ENCODE measurements around the gene TM2D1. TPM values are rescaled to one million over a fixed set of nuclear protein-coding genes. Genes with fewer than 3 reads are reported as not detected.
"Not testable (repeated sequence)": the region's sequence is repeated elsewhere in the genome, so short reads cannot be mapped to it uniquely, and the experiment has no call there.

TM2D1 gene
- total RNA-seq, 1 donor, result 69.1 TPM

DNA sequence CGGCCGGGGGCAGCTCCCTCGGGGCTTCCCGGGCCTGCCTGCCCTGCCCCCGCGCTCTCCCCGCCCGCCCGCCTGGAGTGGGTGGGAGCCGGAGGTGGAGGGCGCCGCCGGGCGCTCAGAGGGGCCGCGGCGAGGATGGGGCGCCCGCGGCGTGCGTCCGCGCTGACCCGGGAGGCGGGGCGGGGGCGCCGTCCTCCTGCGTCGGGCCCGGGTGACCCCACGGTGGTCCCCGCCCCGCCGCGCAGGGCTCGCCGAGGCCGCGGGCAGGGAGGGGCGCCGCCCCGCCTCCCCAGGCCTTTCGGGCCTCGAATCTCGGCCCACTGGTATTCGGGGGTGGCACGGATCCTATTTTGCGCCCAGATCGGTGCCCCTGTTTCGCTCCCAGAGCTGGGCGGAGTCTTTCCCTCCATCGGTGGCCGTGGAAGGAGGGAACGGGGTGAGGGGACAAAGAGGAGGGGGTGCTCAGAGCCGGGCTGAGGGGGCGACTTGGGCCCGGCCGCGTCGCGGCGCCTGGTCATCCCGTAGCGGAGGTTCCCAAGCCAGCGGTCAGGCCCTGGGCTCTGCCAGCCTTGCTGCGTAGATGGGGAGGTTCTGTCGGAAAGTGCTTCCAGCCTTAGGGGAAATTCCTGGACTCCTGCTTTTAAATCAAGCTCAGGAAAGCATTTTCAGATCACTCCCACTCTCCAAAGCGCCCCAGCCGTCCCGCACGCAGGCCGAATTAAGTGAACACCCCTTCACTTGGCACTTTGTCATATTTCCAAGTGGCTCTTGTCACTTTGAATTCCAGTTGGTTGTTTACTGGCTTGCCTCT is 17.9 kb upstream of the TM2D1 start:
- TF ChIP-seq, protein P1, sequence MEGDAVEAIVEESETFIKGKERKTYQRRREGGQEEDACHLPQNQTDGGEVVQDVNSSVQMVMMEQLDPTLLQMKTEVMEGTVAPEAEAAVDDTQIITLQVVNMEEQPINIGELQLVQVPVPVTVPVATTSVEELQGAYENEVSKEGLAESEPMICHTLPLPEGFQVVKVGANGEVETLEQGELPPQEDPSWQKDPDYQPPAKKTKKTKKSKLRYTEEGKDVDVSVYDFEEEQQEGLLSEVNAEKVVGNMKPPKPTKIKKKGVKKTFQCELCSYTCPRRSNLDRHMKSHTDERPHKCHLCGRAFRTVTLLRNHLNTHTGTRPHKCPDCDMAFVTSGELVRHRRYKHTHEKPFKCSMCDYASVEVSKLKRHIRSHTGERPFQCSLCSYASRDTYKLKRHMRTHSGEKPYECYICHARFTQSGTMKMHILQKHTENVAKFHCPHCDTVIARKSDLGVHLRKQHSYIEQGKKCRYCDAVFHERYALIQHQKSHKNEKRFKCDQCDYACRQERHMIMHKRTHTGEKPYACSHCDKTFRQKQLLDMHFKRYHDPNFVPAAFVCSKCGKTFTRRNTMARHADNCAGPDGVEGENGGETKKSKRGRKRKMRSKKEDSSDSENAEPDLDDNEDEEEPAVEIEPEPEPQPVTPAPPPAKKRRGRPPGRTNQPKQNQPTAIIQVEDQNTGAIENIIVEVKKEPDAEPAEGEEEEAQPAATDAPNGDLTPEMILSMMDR (IDR thresholded peaks at IDR 0.05; ENCODE audit: insufficient read depth, low read depth, low read length), result no peak
- peak; percentile 28 for DNase-seq (ENCODE audit: low read depth)
- peak overlapping the region; percentile 64 for H3K4me3 ChIP-seq (ENCODE audit: low read depth, low read length)

DNA sequence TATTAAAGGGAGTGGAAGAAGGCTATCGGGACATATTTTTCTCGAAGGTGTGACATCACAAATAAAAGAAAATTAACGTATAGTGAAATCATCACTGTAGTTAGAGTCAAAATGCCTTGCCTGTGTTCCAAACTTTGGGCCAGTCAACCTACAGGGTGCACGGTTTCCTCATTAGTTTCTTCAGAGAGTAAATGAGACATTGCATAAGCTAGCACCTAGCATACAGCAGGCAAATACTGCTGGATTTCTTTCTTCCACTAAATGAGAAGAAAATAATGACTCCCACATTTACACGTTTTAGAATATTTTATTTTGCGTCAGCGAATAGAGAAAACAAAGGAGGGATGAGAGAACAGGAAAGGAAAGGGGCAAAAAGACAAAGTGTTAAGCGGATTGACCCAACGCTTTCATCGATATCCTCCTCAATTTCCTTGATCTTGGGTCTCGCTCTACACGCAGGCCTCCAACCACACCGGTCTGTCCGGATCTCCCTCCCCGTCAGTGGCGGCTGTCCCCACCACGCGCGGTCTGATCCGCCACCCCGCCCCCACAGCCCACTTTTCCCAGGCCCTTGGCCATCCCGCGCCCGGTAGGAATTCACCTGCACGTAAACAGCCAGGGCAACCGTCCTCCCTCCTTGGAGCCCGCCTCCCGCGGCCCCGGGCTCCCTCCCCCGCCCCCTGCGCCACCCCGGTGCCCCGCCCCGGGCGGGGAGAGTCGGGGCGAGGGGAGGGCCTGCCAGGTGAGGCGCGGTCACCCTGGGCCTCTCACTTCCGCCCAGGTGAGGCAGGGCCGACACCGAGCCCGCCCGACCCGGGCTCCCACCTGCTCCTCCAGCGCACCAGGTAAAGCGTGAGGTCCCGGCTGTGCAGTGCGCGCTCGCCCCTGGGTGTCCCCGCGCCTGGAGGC is 17.0 kb upstream of the TM2D1 start, which contains the start of gene PATJ:
Gene PATJ (plus strand): TSS at position 770 of the 909 bp plus-strand sequence. CDS start 20,413 bp downstream, outside the sequence.
- peak; percentile 6 for DNase-seq (ENCODE audit: low read depth)
- TF ChIP-seq, protein P1 (IDR thresholded peaks at IDR 0.05; ENCODE audit: insufficient read depth, low read depth, low read length), result no peak
- peak within 1 kb of the TSS; percentile 64 for H3K4me3 ChIP-seq (ENCODE audit: low read depth, low read length)

DNA sequence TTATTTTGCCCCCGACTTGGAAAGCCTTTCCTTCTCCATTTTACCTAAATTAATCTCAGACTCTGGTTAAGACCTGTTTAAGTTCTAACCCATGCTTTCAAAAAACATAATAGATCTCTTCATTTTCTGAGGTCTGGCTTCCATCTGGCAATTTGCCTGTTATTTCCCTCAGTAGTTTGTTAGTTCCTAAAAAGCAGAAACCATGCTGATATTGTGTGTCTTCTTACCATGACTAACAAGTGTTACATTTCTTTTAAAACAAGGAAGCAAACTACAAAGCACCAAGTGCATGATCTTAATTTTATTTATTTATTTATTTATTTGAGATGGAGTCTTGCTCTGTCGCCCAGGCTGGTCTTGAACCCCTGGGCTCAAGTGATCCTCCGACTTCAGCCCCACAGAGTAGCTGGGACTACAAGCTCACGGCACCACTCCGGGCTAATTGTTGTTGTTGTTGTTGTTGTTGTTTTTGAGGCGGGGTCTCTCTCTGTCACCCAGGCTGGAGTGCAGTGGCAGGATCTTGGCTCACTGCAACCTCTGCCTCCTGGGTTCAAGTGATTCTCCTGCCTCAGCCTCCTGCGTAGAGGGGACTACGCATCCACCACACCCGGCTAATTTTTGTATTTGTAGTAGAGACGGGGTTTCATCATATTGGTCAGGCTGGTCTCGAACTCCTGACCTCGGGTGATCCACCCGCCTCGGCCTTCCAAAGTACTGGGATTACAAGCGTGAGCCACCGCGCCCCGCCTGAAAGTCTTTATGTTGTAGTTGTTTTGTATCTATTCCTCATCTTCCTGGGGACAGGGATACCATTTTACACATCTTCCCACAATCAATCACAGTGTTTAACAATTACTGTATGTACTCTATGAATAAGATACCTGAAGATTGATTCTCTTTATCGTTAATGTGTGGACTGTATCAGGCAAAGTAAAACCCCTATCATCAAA is 16.1 kb upstream of the TM2D1 start:
- TF ChIP-seq, protein P1 (IDR thresholded peaks at IDR 0.05; ENCODE audit: insufficient read depth, low read depth, low read length), result no peak
- no peak for DNase-seq (ENCODE audit: low read depth)
- H3K4me3 ChIP-seq (ENCODE audit: low read depth, low read length), result no peak overlapping the region

DNA sequence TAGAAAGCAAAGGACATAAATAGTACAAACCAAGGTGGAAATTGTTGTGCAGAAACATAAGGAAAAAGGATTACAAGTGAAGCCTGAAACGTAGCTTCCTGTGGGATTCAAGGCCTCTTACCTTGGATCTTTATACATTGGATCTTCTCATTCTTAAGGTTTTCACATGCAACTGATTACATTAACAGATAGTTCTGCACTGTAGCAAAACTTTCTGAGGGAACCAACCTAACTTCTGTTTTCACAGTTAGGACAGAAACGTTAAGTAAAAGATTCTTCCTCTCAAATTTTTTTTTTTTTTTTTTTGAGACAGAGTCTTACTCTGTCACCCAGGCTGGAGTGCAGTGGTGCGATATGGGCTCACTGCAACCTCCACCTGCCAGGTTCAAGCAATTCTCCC is 7.8 kb upstream of the TM2D1 start:
- TF ChIP-seq, protein P1 (IDR thresholded peaks at IDR 0.05; ENCODE audit: insufficient read depth, low read depth, low read length), result no peak
- DNase-seq (ENCODE audit: low read depth), result no peak
- H3K4me3 ChIP-seq (ENCODE audit: low read depth, low read length), result no peak overlapping the region

DNA sequence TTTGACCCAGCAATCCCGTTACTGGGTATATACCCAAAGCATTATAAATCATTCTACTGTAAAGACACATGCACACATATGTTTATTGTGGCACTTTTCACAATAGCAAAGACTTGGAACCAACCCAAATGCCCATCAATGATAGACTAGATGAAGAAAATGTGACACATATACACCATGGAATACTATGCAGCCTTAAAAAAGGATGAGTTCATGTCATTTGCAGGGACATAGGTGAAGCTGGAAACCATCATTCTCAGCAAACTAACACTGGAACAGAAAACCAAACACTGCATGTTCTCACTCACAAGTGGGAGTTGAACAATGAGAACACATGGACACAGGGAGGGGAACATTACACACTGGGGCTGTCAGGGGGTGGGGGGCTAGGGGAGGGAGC is 5.7 kb upstream of the TM2D1 start:
- not testable (repeated sequence) for H3K4me3 ChIP-seq (ENCODE audit: low read depth, low read length); DNase-seq (ENCODE audit: low read depth)

DNA sequence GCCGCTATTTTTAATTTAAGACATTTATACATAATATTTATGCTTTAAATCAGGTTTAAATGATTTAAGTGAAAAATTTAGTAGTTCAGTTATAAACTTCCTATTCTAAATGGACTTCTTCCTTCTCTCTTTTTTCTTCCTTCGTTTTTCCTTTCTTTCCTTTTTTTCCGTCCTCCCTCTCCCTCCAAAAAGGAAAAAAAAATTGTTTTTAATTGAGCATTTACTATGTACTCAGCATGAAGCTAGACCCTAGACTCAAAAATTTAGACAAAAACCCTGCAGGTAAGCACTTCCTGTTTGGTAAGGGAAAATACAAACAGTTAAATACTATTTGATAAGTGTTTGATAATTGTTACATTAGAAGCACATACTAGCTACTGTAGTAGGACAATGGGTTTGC is 2.6 kb upstream of the TM2D1 start:
- TF ChIP-seq, protein P1 (IDR thresholded peaks at IDR 0.05; ENCODE audit: insufficient read depth, low read depth, low read length), result no peak
- DNase-seq (ENCODE audit: low read depth), result no peak
- no peak overlapping the region for H3K4me3 ChIP-seq (ENCODE audit: low read depth, low read length)

All from fibroblast of villous mesenchyme (primary cell).